ENCODE results near the gene KLRC1. TPM values are rescaled to one million over a fixed set of nuclear protein-coding genes. Genes with fewer than 3 reads are reported as not detected.
"Not testable (repeated sequence)": the region's sequence is repeated elsewhere in the genome, so short reads cannot be mapped to it uniquely, and the experiment has no call there.

KLRC1 gene
- total RNA-seq, 1 experiment from 2014 or later = not detected

GRCh38 chr12:10491766-10492165 lies 38.6 kb upstream of the KLRC1 start:
- POLR2A ChIA-PET = no interaction called here
- Mint-ChIP-seq H3K4me1 (no peaks in the 10 kb centered on the region), H3K36me3 (no peaks in the 10 kb centered on the region), H3K27me3 (ENCODE audit: low read depth) (no peaks in the 10 kb centered on the region; the same call in 1 of the 2 replicates), H3K9me3 (peaks cover 13% of the 10 kb centered on the region), H3K4me3 (no peak overlapping the region), H3K27ac (no peak overlapping the region)
- CTCF ChIA-PET = no interaction called here
- no peak for ATAC-seq
- no peak for DNase-seq (ENCODE audit: low spot score)
- TF ChIP-seq ZNF232 (CRISPR knock-in tag; IDR thresholded peaks at IDR 0.05) (no peak), TP53 (CRISPR knock-in tag; IDR thresholded peaks at IDR 0.05) (no peak), ZNF121 (CRISPR knock-in tag; IDR thresholded peaks at IDR 0.05) (no peak), NR2C2 (CRISPR knock-in tag; IDR thresholded peaks at IDR 0.05) (no peak), E2F5 (CRISPR knock-in tag; IDR thresholded peaks at IDR 0.05) (no peak), ZNF423 (CRISPR knock-in tag; IDR thresholded peaks at IDR 0.05) (no peak), ZNF219 (CRISPR knock-in tag; IDR thresholded peaks at IDR 0.05; ENCODE audit: borderline replicate concordance) (no peak), ATF1 (CRISPR knock-in tag; IDR thresholded peaks at IDR 0.05) (no peak)

GRCh38 chr12:10487328-10487727 lies 34.2 kb upstream of the KLRC1 start:
- H3K4me1 Mint-ChIP-seq; ATAC-seq; H3K27ac Mint-ChIP-seq; H3K27me3 Mint-ChIP-seq (ENCODE audit: low read depth); H3K4me3 Mint-ChIP-seq; POLR2A ChIA-PET; CTCF ChIA-PET; DNase-seq (ENCODE audit: low spot score); H3K36me3 Mint-ChIP-seq: not testable (repeated sequence)
- peaks cover 11% of the 10 kb centered on the region for H3K9me3 Mint-ChIP-seq

- DNase-seq (ENCODE audit: low spot score); H3K27ac Mint-ChIP-seq; H3K4me1 Mint-ChIP-seq: not testable (repeated sequence)
These were observed 28.7 kb upstream of the KLRC1 start for GRCh38 chr12:10481901-10482300.

GRCh38 chr12:10472808-10473207 lies 19.6 kb upstream of the KLRC1 start:
- H3K9me3 Mint-ChIP-seq = peaks cover 29% of the 10 kb centered on the region
- CTCF ChIA-PET; H3K4me3 Mint-ChIP-seq; H3K27ac Mint-ChIP-seq; ATAC-seq; DNase-seq (ENCODE audit: low spot score); POLR2A ChIA-PET; H3K4me1 Mint-ChIP-seq; H3K27me3 Mint-ChIP-seq (ENCODE audit: low read depth); H3K36me3 Mint-ChIP-seq: not testable (repeated sequence)

More at GRCh38 chr12:10481901-10482300, 28.7 kb upstream of the KLRC1 start:
- H3K4me3 Mint-ChIP-seq; ATAC-seq; POLR2A ChIA-PET; H3K27me3 Mint-ChIP-seq (ENCODE audit: low read depth): not testable (repeated sequence)
- peaks cover 19% of the 10 kb centered on the region for H3K36me3 Mint-ChIP-seq
- peaks cover 24% of the 10 kb centered on the region for H3K9me3 Mint-ChIP-seq
- CTCF ChIA-PET = interaction anchor here (0.7 to 1.5 kb wide), 2 partner anchors 24 to 71 kb away, joined by 3 read pairs; no protein-coding TSS in a partner anchor

- peaks cover 21% of the 10 kb centered on the region for H3K9me3 Mint-ChIP-seq
- ChIA-PET CTCF (no interaction called here), POLR2A (no interaction called here)
- no peaks in the 10 kb centered on the region for H3K27me3 Mint-ChIP-seq (ENCODE audit: low read depth)
- ATAC-seq (no peak), DNase-seq (ENCODE audit: low spot score) (no peak)
- H3K27ac Mint-ChIP-seq = no peak overlapping the region
- no peaks in the 10 kb centered on the region for H3K4me1 Mint-ChIP-seq
- peaks cover 4% of the 10 kb centered on the region; the same call in 1 of the 2 replicates for H3K36me3 Mint-ChIP-seq
- no peak overlapping the region for H3K4me3 Mint-ChIP-seq
- TF ChIP-seq ZNF263 (CRISPR knock-in tag; IDR thresholded peaks at IDR 0.05; ENCODE audit: low read depth) (no peak), SOX15 (CRISPR knock-in tag; IDR thresholded peaks at IDR 0.05) (no peak), ARID4B (CRISPR knock-in tag; IDR thresholded peaks at IDR 0.05; ENCODE audit: borderline replicate concordance) (no peak), ZBTB21 (CRISPR knock-in tag; IDR thresholded peaks at IDR 0.05; ENCODE audit: borderline replicate concordance) (no peak), ZNF532 (CRISPR knock-in tag; IDR thresholded peaks at IDR 0.05; ENCODE audit: borderline replicate concordance) (no peak), GABPB1 (CRISPR knock-in tag; IDR thresholded peaks at IDR 0.05) (no peak), TEAD1 (CRISPR knock-in tag; IDR thresholded peaks at IDR 0.05) (no peak), MLX (CRISPR knock-in tag; IDR thresholded peaks at IDR 0.05) (no peak), RELA (CRISPR knock-in tag; IDR thresholded peaks at IDR 0.05; ENCODE audit: borderline replicate concordance) (no peak)
These were observed 16.5 kb upstream of the KLRC1 start for GRCh38 chr12:10469701-10470100.

All from WTC11 (cell line).